ENCODE data around the gene TCERG1L.
A peak's percentile ranks its signal among the peaks of the same experiment; 100 is the strongest.

TCERG1L gene

DNA sequence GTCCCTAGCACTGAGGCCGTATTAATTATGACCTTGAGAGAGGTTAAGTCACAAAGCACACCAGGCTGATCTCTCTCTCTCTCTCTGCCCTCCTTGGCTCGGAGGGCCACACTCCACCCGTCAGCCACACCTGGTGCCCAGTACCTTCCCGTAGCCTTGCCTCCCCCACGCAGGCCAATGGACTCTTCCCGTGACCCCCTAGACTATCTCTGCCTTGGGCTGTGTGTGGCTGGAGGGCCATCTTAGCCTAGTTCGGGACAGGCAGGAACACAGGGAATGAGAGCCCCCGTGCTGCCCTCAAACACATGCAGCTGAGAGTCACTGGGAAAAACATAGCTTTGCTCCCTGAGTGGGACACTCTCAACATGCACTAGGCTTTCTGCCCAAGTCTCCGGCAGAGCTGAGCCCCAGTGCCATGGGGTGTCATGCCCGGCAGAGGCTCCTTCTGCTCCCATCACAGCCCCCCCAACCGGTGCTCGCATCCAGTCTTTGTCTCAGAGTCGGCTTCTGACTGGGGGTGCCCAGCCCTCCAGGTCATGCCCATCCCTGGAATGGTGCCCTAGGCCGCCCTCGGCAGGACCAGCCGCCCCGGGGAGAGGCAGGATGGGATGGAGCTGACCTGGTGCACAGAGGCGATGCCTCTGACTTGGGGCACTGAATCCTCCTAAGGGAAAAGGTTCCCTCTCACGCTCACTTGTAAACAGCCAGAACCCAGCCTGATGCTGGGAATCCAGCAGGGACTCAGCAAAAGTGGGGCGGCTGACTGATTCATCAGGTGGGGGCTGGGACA is 63.0 kb downstream of the TCERG1L start:
- Histone ChIP-seq H3K9ac (peak overlapping the region in 8 of 11 experiments; percentile 36 to 80 (median 60); a peak in 13 of 22 replicates), H3K9me3 (replicated peaks in 1 of 11) (peaks cover 0 to 8% (median 0%) of the 10 kb centered on the region in 11 experiments; a peak in 2 of 22 replicates), H3K27ac (peak overlapping the region in 8 of 11 experiments; percentile 8 to 80 (median 57); a peak in 12 of 22 replicates), H3K4me3 (peak overlapping the region in 5 of 10 experiments; percentile 34 to 60 (median 50); a peak in 8 of 20 replicates), H4K20me1 (no peaks in the 10 kb centered on the region), H3K27me3 (peaks cover 0 to 25% (median 0%) of the 10 kb centered on the region in 11 experiments; a peak in 5 of 22 replicates), H3K36me3 (peaks cover 0 to 4% (median 0%) of the 10 kb centered on the region in 11 experiments; a peak in 1 of 22 replicates), H3K4me1 (peaks cover 74 to 100% (median 100%) of the 10 kb centered on the region in 10 experiments), H3K4me2 (peak overlapping the region; percentile 73 to 99 (median 89))
- TF ChIP-seq Cebpa-rat (IDR thresholded peaks at IDR 0.05): no peak

DNA sequence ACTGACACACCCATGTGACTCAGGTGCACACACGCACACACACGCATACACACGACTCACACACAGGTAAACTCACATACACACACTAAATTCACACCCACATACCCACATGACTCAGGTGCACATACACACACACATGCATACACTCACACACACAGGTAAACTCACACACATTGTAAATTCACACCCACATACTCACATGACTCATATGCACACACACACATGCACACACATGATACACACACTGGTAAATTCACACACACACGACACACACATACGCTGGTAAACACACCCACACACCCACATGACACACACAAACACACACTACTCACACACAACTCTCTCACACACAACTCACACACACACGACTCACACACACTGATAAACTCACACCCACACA is 63.6 kb downstream of the TCERG1L start:
- Histone ChIP-seq H3K9ac (peak overlapping the region in 4 of 11 experiments; percentile 36 to 77 (median 67); a peak in 5 of 22 replicates), H3K36me3 (peaks cover 0 to 4% (median 0%) of the 10 kb centered on the region in 11 experiments; a peak in 2 of 22 replicates), H3K4me2 (peak overlapping the region in 10 of 11 experiments; percentile 73 to 99 (median 89); a peak in 18 of 22 replicates), H3K27me3 (peaks cover 0 to 25% (median 0%) of the 10 kb centered on the region in 11 experiments; a peak in 5 of 22 replicates), H4K20me1 (no peaks in the 10 kb centered on the region), H3K4me1 (peaks cover 79 to 100% (median 100%) of the 10 kb centered on the region in 10 experiments), H3K27ac (peak overlapping the region in 7 of 11 experiments; percentile 24 to 80 (median 59); a peak in 11 of 22 replicates), H3K9me3 (replicated peaks in 1 of 11) (peaks cover 0 to 8% (median 0%) of the 10 kb centered on the region in 11 experiments; a peak in 2 of 22 replicates), H3K4me3 (peak overlapping the region in 2 of 10 experiments; percentile 54 to 60; a peak in 3 of 20 replicates)
- TF ChIP-seq Cebpa-rat (IDR thresholded peaks at IDR 0.05): no peak

DNA sequence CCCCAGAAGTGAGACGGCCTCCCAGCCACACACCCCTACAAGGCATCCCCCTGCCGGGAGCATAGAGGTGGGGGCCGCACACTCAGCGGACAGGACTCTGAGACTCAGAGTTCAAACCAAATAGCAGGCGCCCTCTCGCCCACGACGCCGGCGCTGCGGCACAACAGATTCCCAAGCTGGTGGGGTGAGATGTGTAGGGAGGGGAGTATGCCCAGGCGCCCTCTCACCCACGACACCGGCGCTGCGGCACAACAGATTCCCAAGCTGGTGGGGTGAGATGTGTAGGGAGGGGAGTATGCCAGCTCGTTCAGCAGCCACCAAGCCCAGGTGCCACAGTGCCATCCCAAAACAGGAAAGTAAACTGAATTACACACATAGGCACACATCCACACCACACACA is 64.7 kb downstream of the TCERG1L start:
- no peak overlapping the region; a peak in 1 of 20 replicates for H3K4me3 ChIP-seq
- H3K4me1 ChIP-seq: peaks cover 68 to 100% (median 100%) of the 10 kb centered on the region in 10 experiments
- H3K4me2 ChIP-seq: peak overlapping the region in 8 of 11 experiments; percentile 86 to 99 (median 89); a peak in 15 of 22 replicates
- H3K36me3 ChIP-seq: peaks cover 0 to 5% (median 0%) of the 10 kb centered on the region in 11 experiments; a peak in 2 of 22 replicates
- no peak for TF ChIP-seq Cebpa-rat (IDR thresholded peaks at IDR 0.05)
- peak overlapping the region in 5 of 11 experiments; percentile 13 to 80 (median 48); a peak in 6 of 22 replicates for H3K27ac ChIP-seq
- H4K20me1 ChIP-seq: no peaks in the 10 kb centered on the region
- peak overlapping the region in 1 of 11 experiments; percentile 77; a peak in 2 of 22 replicates for H3K9ac ChIP-seq
- peaks cover 0 to 8% (median 0%) of the 10 kb centered on the region in 11 experiments; a peak in 2 of 22 replicates for H3K9me3 ChIP-seq (replicated peaks in 1 of 11)
- peaks cover 0 to 25% (median 0%) of the 10 kb centered on the region in 11 experiments; a peak in 5 of 22 replicates for H3K27me3 ChIP-seq

DNA sequence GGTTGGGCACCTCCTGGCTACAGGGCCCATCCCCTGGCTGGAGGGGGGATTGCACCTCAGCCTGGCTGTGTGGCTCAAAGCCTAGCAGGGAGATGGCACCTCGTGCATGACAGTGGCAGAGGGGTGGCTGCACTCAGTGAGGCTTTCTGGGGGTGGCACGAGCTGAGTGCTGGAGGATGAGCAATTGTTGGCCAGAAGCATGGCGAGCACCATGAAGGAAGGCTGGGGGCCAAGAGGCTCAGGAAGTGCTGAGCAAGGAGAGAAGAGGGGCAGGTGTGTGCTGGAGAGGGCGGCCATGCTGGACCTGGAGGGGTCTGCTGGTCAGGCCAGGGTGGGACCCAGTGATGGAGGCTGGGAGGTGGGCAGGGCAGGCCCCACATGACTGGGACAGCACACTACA is 65.4 kb downstream of the TCERG1L start:
- peaks cover 0 to 8% (median 0%) of the 10 kb centered on the region in 11 experiments; a peak in 2 of 22 replicates for H3K9me3 ChIP-seq (replicated peaks in 1 of 11)
- peaks cover 0 to 25% (median 0%) of the 10 kb centered on the region in 11 experiments; a peak in 5 of 22 replicates for H3K27me3 ChIP-seq
- no peaks in the 10 kb centered on the region for H4K20me1 ChIP-seq
- no peak overlapping the region for H3K4me3 ChIP-seq
- no peak for TF ChIP-seq Cebpa-rat (IDR thresholded peaks at IDR 0.05)
- peak overlapping the region in 6 of 11 experiments; percentile 43 to 73 (median 64); a peak in 9 of 22 replicates for H3K27ac ChIP-seq
- peaks cover 61 to 100% (median 100%) of the 10 kb centered on the region in 10 experiments for H3K4me1 ChIP-seq
- no peak overlapping the region for H3K9ac ChIP-seq
- H3K36me3 ChIP-seq: peaks cover 0 to 5% (median 0%) of the 10 kb centered on the region in 11 experiments; a peak in 2 of 22 replicates
- peak overlapping the region; percentile 63 to 99 (median 89); a peak in 19 of 22 replicates for H3K4me2 ChIP-seq

DNA sequence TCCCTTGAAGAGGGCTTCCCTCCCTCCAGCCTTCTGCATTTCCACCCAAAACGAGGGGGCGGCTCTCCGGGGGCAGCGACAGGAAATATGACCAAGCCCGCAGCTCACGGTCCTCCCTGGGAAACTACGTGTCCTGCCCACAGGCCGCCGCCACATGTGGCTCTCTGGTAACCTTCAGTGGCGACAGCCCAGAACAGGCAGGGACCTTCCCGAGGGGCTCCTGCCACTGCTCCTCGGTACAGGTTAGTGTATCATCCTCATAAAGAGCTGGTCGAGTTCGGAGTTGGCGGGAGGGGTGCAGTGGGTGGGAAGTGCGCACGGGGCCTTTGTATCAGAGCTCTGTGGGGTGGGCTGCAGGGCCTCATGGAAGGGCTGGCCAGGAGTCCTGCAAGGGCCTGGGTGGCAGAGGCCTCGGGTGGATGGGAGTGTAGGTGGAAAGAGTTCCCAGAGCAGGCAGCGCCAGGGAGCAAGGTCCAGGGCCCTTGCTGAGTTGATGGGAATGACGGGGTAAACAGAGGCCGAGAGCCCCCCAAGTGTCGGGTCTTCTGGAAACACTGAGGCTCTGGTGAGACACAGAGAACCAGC is 66.0 kb downstream of the TCERG1L start:
- no peak for TF ChIP-seq Cebpa-rat (IDR thresholded peaks at IDR 0.05)
- peaks cover 0 to 5% (median 0%) of the 10 kb centered on the region in 11 experiments; a peak in 2 of 22 replicates for H3K36me3 ChIP-seq
- H3K9ac ChIP-seq: peak overlapping the region in 2 of 11 experiments; percentile 11 to 52; a peak in 1 of 22 replicates
- peaks cover 56 to 100% (median 100%) of the 10 kb centered on the region in 10 experiments for H3K4me1 ChIP-seq
- H3K4me3 ChIP-seq: no peak overlapping the region
- H3K27me3 ChIP-seq: peaks cover 0 to 23% (median 0%) of the 10 kb centered on the region in 11 experiments; a peak in 5 of 22 replicates
- H3K4me2 ChIP-seq: peak overlapping the region; percentile 63 to 99 (median 89)
- H4K20me1 ChIP-seq: no peaks in the 10 kb centered on the region
- peaks cover 0 to 8% (median 0%) of the 10 kb centered on the region in 11 experiments; a peak in 2 of 22 replicates for H3K9me3 ChIP-seq (replicated peaks in 1 of 11)
- H3K27ac ChIP-seq: peak overlapping the region in 9 of 11 experiments; percentile 23 to 73 (median 66); a peak in 17 of 22 replicates

DNA sequence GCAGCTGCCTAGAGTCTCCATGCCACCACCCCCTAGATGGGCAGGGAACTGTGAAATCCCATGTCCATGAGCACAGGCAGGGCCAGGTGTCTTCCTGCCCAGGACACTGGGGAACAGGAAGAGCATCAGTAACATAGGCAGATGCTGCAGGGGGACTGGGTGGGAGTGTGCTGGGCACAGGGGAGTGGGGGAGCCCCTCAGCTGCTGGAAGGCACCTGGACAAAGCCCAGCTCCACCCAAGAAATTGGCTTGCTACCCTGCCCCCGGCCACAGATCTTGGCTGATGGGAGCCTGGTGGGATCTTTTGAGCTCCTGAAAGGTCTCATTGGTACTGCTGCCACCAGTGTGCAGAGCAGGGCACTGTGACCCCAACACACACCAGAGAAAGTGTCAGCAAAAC is 66.7 kb downstream of the TCERG1L start:
- H3K36me3 ChIP-seq: peaks cover 0 to 5% (median 0%) of the 10 kb centered on the region in 11 experiments; a peak in 2 of 22 replicates
- peaks cover 0 to 8% (median 0%) of the 10 kb centered on the region in 11 experiments; a peak in 2 of 22 replicates for H3K9me3 ChIP-seq (replicated peaks in 1 of 11)

DNA sequence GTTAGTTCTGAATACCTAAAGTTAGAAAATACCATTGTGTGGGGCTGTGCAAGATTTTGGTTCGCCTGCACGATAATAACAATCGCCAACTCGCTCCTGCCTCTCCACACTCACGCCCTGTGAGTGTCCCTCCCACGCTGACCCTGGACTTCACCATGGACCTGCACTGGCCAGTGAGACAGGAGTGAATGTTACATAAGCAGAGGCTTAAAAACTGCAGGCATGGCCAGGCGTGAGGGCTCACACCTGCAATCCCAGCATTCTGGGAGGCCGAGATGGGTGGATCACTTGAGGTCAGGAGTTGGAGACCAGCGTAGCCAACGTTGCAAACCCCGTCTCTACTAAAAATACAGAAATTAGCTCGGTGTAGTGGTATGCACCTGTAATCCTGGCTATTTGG is 68.4 kb downstream of the TCERG1L start:
- H3K36me3 ChIP-seq: peaks cover 0 to 5% (median 0%) of the 10 kb centered on the region in 11 experiments; a peak in 2 of 22 replicates
- H3K9me3 ChIP-seq (replicated peaks in 1 of 11): peaks cover 0 to 8% (median 0%) of the 10 kb centered on the region in 11 experiments; a peak in 2 of 22 replicates
- no peak overlapping the region for H3K4me3 ChIP-seq
- H3K27me3 ChIP-seq: peaks cover 0 to 15% (median 0%) of the 10 kb centered on the region in 11 experiments; a peak in 3 of 22 replicates
- H4K20me1 ChIP-seq: no peaks in the 10 kb centered on the region; a peak in 1 of 22 replicates
- H3K27ac ChIP-seq: peak overlapping the region in 8 of 11 experiments; percentile 43 to 73 (median 67); a peak in 16 of 22 replicates
- H3K4me1 ChIP-seq: peaks cover 52 to 100% (median 100%) of the 10 kb centered on the region in 10 experiments
- peak overlapping the region; percentile 63 to 99 (median 89); a peak in 21 of 22 replicates for H3K4me2 ChIP-seq
- TF ChIP-seq Cebpa-rat (IDR thresholded peaks at IDR 0.05): no peak
- H3K9ac ChIP-seq: no peak overlapping the region

More for the DNA sequence above, 66.7 kb downstream of the TCERG1L start:
- Histone ChIP-seq H3K4me1 (peaks cover 51 to 100% (median 100%) of the 10 kb centered on the region in 10 experiments), H4K20me1 (no peaks in the 10 kb centered on the region; a peak in 1 of 22 replicates), H3K27me3 (peaks cover 0 to 16% (median 0%) of the 10 kb centered on the region in 11 experiments; a peak in 5 of 22 replicates), H3K4me3 (no peak overlapping the region), H3K9ac (peak overlapping the region in 7 of 11 experiments; percentile 6 to 56 (median 32); a peak in 9 of 22 replicates), H3K4me2 (peak overlapping the region; percentile 63 to 99 (median 89)), H3K27ac (peak overlapping the region in 9 of 11 experiments; percentile 23 to 73 (median 66); a peak in 17 of 22 replicates)
- TF ChIP-seq Cebpa-rat (IDR thresholded peaks at IDR 0.05): no peak

Data from BLaER1 treated with 17β-estradiol and CSF1 and Interleukin-3, amounts not matched to agents 10 nM and 100 nM (cell line).